ENCODE data around the gene CD209. TPM values are rescaled to one million over a fixed set of nuclear protein-coding genes. Genes with fewer than 3 reads are reported as not detected.
"Not testable (repeated sequence)": the region's sequence is repeated elsewhere in the genome, so short reads cannot be mapped to it uniquely, and the experiment has no call there.

Gene CD209
- polyA plus RNA-seq, 12 donors = 2.2 to 6.3 (median 3.5) TPM; not detected in 1

- DNase-seq = no peak
Measured at GRCh38 chr19:7772752-7773291, 25.5 kb upstream of the CD209 start.

- DNase-seq = no peak
Measured at GRCh38 chr19:7771072-7771471, 23.7 kb upstream of the CD209 start.

GRCh38 chr19:7769171-7769570, 21.8 kb upstream of the CD209 start:
- DNase-seq = no peak

- no peak for DNase-seq
Measured at GRCh38 chr19:7767487-7767886, 20.2 kb upstream of the CD209 start.

- DNase-seq = no peak
Measured at GRCh38 chr19:7766535-7766934, 19.2 kb upstream of the CD209 start.

- DNase-seq = not testable (repeated sequence)
Measured at GRCh38 chr19:7765043-7765442, 17.7 kb upstream of the CD209 start.

- not testable (repeated sequence) for DNase-seq
Measured at GRCh38 chr19:7764157-7764556, 16.8 kb upstream of the CD209 start.

- no peak for DNase-seq
Measured at GRCh38 chr19:7763696-7764095, 16.4 kb upstream of the CD209 start.

- DNase-seq = no peak
Measured at GRCh38 chr19:7762719-7763293, 15.5 kb upstream of the CD209 start, which contains the start of gene CLEC4M. CLEC4M (plus strand) TSS chr19:7763243; CDS start chr19:7763267, 24 bp downstream.

GRCh38 chr19:7759156-7759555, 11.8 kb upstream of the CD209 start:
- DNase-seq = no peak

- DNase-seq = no peak
Measured at GRCh38 chr19:7757358-7757757, 10.0 kb upstream of the CD209 start.

- no peak for DNase-seq
Measured at GRCh38 chr19:7756258-7756657, 8.9 kb upstream of the CD209 start.

- no peak for DNase-seq
Measured at GRCh38 chr19:7751157-7751783, 3.9 kb upstream of the CD209 start.

GRCh38 chr19:7748756-7749155, 1.4 kb upstream of the CD209 start:
- DNase-seq = no peak

- DNase-seq = no peak
Measured at GRCh38 chr19:7748171-7748570, 837 bp upstream of the CD209 start.

GRCh38 chr19:7746306-7746705, 1.0 kb downstream of the CD209 start:
- DNase-seq = not testable (repeated sequence)

GRCh38 chr19:7744871-7745650, 2.3 kb downstream of the CD209 start:
- no peak for DNase-seq

GRCh38 chr19:7744199-7744786, 3.0 kb downstream of the CD209 start:
- DNase-seq = no peak

GRCh38 chr19:7743425-7743841, 3.9 kb downstream of the CD209 start:
- no peak for DNase-seq

GRCh38 chr19:7742991-7743390, 4.3 kb downstream of the CD209 start:
- no peak for DNase-seq

- no peak for DNase-seq
Measured at GRCh38 chr19:7742575-7742974, 4.8 kb downstream of the CD209 start.

- DNase-seq = no peak
Measured at GRCh38 chr19:7740682-7741054, 6.7 kb downstream of the CD209 start.
